ENCODE measurements around the gene ARFIP1. TPM values are rescaled to one million over a fixed set of nuclear protein-coding genes. Genes with fewer than 3 reads are reported as not detected.

Gene ARFIP1
- total RNA-seq, 1 donor from 2014 or later: 68.0 TPM

DNA sequence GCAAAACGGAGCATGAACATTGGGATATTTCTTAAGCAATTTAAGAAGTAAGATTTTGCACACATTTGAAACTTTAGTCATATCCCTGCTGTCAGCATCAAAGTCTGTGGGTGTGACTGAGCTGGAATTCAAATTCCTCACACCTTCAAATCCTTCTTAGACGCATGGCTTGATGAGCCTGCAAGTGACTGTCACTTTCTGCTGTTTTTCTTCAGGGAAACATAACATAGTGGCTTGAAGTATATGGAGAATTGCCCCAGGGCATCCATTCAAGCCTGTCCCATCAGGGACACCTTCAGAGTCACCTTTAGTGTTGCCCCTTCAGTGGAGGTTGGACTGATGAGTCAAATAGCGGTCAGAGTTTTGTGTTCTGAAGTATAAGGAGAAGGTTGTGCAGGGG lies 173.8 kb downstream of the ARFIP1 start:
- no peak overlapping the region for H2AFZ ChIP-seq (replicated peaks)
- H3K27ac ChIP-seq: no peak overlapping the region
- H3F3A ChIP-seq (ENCODE audit: low read depth): peaks cover 10% of the 10 kb centered on the region
- Mint-ChIP-seq H3K27me3 (ENCODE audit: insufficient read depth, low read depth) (no peaks in the 10 kb centered on the region), H3K4me3 (no peak overlapping the region), H3K9me3 (no peaks in the 10 kb centered on the region), H3K4me1 (peaks cover 59% of the 10 kb centered on the region), H3K27ac (no peak overlapping the region), H3K36me3 (peaks cover 3% of the 10 kb centered on the region)
- H3K27me3 ChIP-seq: no peaks in the 10 kb centered on the region
- peaks cover 21% of the 10 kb centered on the region for H3K4me1 ChIP-seq
- no peak overlapping the region for H3K9ac ChIP-seq
- H4K20me1 ChIP-seq (ENCODE audit: low read depth): no peaks in the 10 kb centered on the region
- H3K79me2 ChIP-seq (ENCODE audit: low read depth): peaks cover 5% of the 10 kb centered on the region
- H3K4me2 ChIP-seq: no peak overlapping the region
- H3K36me3 ChIP-seq: no peaks in the 10 kb centered on the region
- no peak for TF ChIP-seq EZH2phosphoT487 (IDR thresholded peaks at IDR 0.05)
- no peak for TF ChIP-seq EZH2 (IDR thresholded peaks at IDR 0.05)
- TF ChIP-seq, protein P1, sequence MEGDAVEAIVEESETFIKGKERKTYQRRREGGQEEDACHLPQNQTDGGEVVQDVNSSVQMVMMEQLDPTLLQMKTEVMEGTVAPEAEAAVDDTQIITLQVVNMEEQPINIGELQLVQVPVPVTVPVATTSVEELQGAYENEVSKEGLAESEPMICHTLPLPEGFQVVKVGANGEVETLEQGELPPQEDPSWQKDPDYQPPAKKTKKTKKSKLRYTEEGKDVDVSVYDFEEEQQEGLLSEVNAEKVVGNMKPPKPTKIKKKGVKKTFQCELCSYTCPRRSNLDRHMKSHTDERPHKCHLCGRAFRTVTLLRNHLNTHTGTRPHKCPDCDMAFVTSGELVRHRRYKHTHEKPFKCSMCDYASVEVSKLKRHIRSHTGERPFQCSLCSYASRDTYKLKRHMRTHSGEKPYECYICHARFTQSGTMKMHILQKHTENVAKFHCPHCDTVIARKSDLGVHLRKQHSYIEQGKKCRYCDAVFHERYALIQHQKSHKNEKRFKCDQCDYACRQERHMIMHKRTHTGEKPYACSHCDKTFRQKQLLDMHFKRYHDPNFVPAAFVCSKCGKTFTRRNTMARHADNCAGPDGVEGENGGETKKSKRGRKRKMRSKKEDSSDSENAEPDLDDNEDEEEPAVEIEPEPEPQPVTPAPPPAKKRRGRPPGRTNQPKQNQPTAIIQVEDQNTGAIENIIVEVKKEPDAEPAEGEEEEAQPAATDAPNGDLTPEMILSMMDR (IDR thresholded peaks at IDR 0.05): no peak
- H3K4me3 ChIP-seq: no peak overlapping the region
- no peak for DNase-seq (ENCODE audit: low spot score)
- H3K9me3 ChIP-seq (ENCODE audit: low read depth): no peaks in the 10 kb centered on the region

DNA sequence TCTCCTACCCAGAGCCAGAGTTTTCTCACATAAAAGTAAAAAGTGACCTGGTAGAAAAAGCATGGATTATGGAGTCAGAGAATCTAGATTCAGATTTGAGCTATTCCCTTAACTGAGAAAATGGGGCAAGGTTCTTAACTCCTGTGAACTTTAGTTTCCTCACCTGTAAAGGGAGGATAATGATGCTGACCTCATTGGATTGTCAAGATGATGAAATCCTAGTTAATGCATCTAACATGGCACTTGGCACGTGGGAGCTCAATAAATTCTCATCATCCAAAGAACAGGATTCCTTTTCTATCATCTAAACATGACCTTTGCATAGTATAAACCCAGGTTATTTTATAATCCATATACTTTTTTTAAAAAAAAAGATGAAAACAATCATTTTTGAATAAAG lies 175.0 kb downstream of the ARFIP1 start:
- H4K20me1 ChIP-seq (ENCODE audit: low read depth): no peaks in the 10 kb centered on the region
- no peak overlapping the region for H3K9ac ChIP-seq
- no peaks in the 10 kb centered on the region for H3K27me3 ChIP-seq
- peaks cover 57% of the 10 kb centered on the region for H3K4me1 Mint-ChIP-seq
- no peak overlapping the region for H3K4me3 Mint-ChIP-seq
- peaks cover 5% of the 10 kb centered on the region for H3K79me2 ChIP-seq (ENCODE audit: low read depth)
- H3K36me3 ChIP-seq: no peaks in the 10 kb centered on the region
- peaks cover 10% of the 10 kb centered on the region for H3F3A ChIP-seq (ENCODE audit: low read depth)
- peaks cover 3% of the 10 kb centered on the region for H3K36me3 Mint-ChIP-seq
- peaks cover 20% of the 10 kb centered on the region for H3K4me1 ChIP-seq
- no peak overlapping the region for H3K4me3 ChIP-seq
- H3K9me3 ChIP-seq (ENCODE audit: low read depth): no peaks in the 10 kb centered on the region
- no peak overlapping the region for H3K27ac Mint-ChIP-seq
- no peaks in the 10 kb centered on the region for H3K27me3 Mint-ChIP-seq (ENCODE audit: insufficient read depth, low read depth)
- DNase-seq (ENCODE audit: low spot score): no peak
- H3K4me2 ChIP-seq: no peak overlapping the region
- no peak overlapping the region for H3K27ac ChIP-seq
- H2AFZ ChIP-seq (replicated peaks): no peak overlapping the region
- no peaks in the 10 kb centered on the region for H3K9me3 Mint-ChIP-seq
- TF ChIP-seq EZH2 (IDR thresholded peaks at IDR 0.05) (no peak), EZH2phosphoT487 (IDR thresholded peaks at IDR 0.05) (no peak)
- TF ChIP-seq, protein P1 (IDR thresholded peaks at IDR 0.05): no peak

DNA sequence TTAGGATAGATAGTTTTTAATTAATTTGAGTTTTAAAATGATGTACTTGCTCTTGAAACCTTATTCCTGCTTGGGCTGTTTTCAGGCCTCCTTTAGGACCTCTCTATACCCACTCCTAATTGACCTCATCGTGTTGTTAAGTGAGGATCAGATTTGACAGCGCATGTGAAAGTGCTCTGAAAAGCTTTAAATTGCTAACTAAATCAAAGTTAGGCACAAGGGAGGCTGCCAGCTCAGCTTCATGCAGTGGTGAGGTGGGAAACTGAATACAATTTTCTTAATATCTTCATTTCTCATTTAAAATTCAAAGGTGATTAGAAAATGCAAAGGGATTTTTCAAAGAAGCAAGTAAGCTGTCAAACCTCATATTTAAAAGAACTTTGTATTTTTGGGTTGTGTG lies 176.4 kb downstream of the ARFIP1 start:
- Mint-ChIP-seq H3K27ac (no peak overlapping the region), H3K36me3 (peaks cover 3% of the 10 kb centered on the region)
- no peak overlapping the region for H3K4me2 ChIP-seq

More for the DNA sequence above, 176.4 kb downstream of the ARFIP1 start:
- H3K9me3 ChIP-seq (ENCODE audit: low read depth): no peaks in the 10 kb centered on the region
- no peak overlapping the region for H3K4me3 Mint-ChIP-seq
- H3K9me3 Mint-ChIP-seq: no peaks in the 10 kb centered on the region
- DNase-seq (ENCODE audit: low spot score): no peak
- H3K36me3 ChIP-seq: no peaks in the 10 kb centered on the region
- TF ChIP-seq EZH2phosphoT487 (IDR thresholded peaks at IDR 0.05) (no peak), EZH2 (IDR thresholded peaks at IDR 0.05) (no peak)
- TF ChIP-seq, protein P1 (IDR thresholded peaks at IDR 0.05): no peak
- H3K4me1 Mint-ChIP-seq: peaks cover 53% of the 10 kb centered on the region
- no peaks in the 10 kb centered on the region for H3K27me3 ChIP-seq
- no peaks in the 10 kb centered on the region for H4K20me1 ChIP-seq (ENCODE audit: low read depth)
- H3F3A ChIP-seq (ENCODE audit: low read depth): no peaks in the 10 kb centered on the region
- no peaks in the 10 kb centered on the region for H3K79me2 ChIP-seq (ENCODE audit: low read depth)
- no peaks in the 10 kb centered on the region for H3K27me3 Mint-ChIP-seq (ENCODE audit: insufficient read depth, low read depth)
- H3K27ac ChIP-seq: no peak overlapping the region
- H3K4me1 ChIP-seq: peaks cover 8% of the 10 kb centered on the region
- H3K9ac ChIP-seq: no peak overlapping the region
- no peak overlapping the region for H2AFZ ChIP-seq (replicated peaks)
- H3K4me3 ChIP-seq: no peak overlapping the region

Measured in neural progenitor cell (in vitro differentiated cells).